CD4-positive, alpha-beta T cell (primary cell): ENCODE results near the gene TUB. TPM values are rescaled to one million over a fixed set of nuclear protein-coding genes. Genes with fewer than 3 reads are reported as not detected.

Source experiments
- ATAC-seq: fragments of 200-7000 bp; cut with Tn5 transposase; one replicate; pipeline ENCODE4 v1.10.0; 2022; ENCODE audit warnings: mild to moderate bottlenecking; ENCODE audit not compliant: poor library complexity
- CTCF ChIA-PET: fragments of 350-600 bp; sonication (Branson Sonifier 250); formaldehyde crosslinking; loops from one replicate; lab custom pipeline; 2021; ENCODE audit warnings: antibody characterized with exemption, inconsistent platforms; lab: Charles Lee
- POLR2A ChIA-PET: fragments of 350-600 bp; sonication (Branson Sonifier 250); formaldehyde crosslinking; loops from one replicate; lab custom pipeline; 2021; ENCODE audit warnings: antibody characterized with exemption, inconsistent platforms; lab: Charles Lee
- DNase-seq, 14 experiments: peaks; one replicate each; pipeline ENCODE4 v3.0.0-alpha.2; 2013 to 2020; ENCODE audit warnings: mixed read lengths in 2 of 14
- H3K27ac ChIP-seq, 2 donors: one replicate each; pipeline versions ENCODE4 v1.5.1 to v1.7.0; 2013; ENCODE audit warnings: low read length in 2 of 2, low read depth in 1 of 2, mild to moderate bottlenecking in 1 of 2
- H3K27me3 ChIP-seq, 2 experiments: 1 replicate in 1 of 2; 2 replicates in 1 of 2; pipeline versions ENCODE4 v1.6.1 to v1.7.0; 2013; ENCODE audit warnings: low read length in 2 of 2, control low read depth in 1 of 2, mild to moderate bottlenecking in 1 of 2, moderate library complexity in 1 of 2; ENCODE audit not compliant: insufficient read depth in 2 of 2, control insufficient read depth in 1 of 2
- H3K36me3 ChIP-seq: one replicate; pipeline ENCODE4 v1.6.1; 2013; ENCODE audit warnings: low read length, control low read depth; ENCODE audit not compliant: insufficient read depth
- H3K4me1 ChIP-seq: one replicate; pipeline ENCODE4 v1.6.1; 2013; ENCODE audit warnings: low read length, control low read depth; ENCODE audit not compliant: insufficient read depth
- H3K4me3 ChIP-seq: one replicate; pipeline ENCODE4 v1.5.1; 2013; ENCODE audit warnings: mild to moderate bottlenecking, low read length, moderate library complexity
- H3K9me3 ChIP-seq, 2 experiments: 1 replicate in 1 of 2; 2 replicates in 1 of 2; pipeline versions ENCODE4 v1.6.1 to v1.7.0; 2013; ENCODE audit warnings: low read length in 2 of 2, mild to moderate bottlenecking in 2 of 2, control low read depth in 1 of 2, moderate library complexity in 1 of 2; ENCODE audit not compliant: control insufficient read depth in 1 of 2, insufficient read depth in 1 of 2
- H3K27ac Mint-ChIP-seq: one replicate; pipeline ENCODE4 v1.8.0; 2020; ENCODE audit warnings: mixed read lengths
- H3K27me3 Mint-ChIP-seq: one replicate; pipeline ENCODE4 v1.8.0; 2021; ENCODE audit warnings: mixed read lengths
- H3K36me3 Mint-ChIP-seq: one replicate; pipeline ENCODE4 v1.8.0; 2021; ENCODE audit warnings: low read depth, mixed read lengths
- H3K4me1 Mint-ChIP-seq: one replicate; pipeline ENCODE4 v1.8.0; 2021; ENCODE audit warnings: low read depth, mixed read lengths
- H3K4me3 Mint-ChIP-seq: one replicate; pipeline ENCODE4 v1.8.0; 2020; ENCODE audit warnings: mild to moderate bottlenecking, mixed read lengths
- H3K9me3 Mint-ChIP-seq: one replicate; pipeline ENCODE4 v1.8.0; 2020; ENCODE audit warnings: mixed read lengths
- intact Hi-C, 2 experiments: fragments of 100-400 bp; cut with DNase I in 1 of 2; cut with micrococcal nuclease in 1 of 2; formaldehyde crosslinking; loops; one replicate each; pipeline versions ENCODE4 v1.15.1 to v1.9.0; 2023 to 2025; cut with DNase I, micrococcal nuclease
- total RNA-seq, 174 experiments: library from RNA in 2 of 174; stranded (reverse) in 2 of 174; gene quantifications; one replicate each; pipeline ENCODE4 v1.2.3 and lab custom pipeline; 2021 to 2026
- TF ChIP-seq, protein P1 (sequence below): fragments of 200-600 bp; IDR thresholded peaks from one replicate; pipeline ENCODE4 v1.8.0; 2022; ENCODE audit warnings: antibody characterized with exemption, mild to moderate bottlenecking

Gene TUB
- total RNA-seq, 2 experiments from 2014 or later, result 0.08 TPM; not detected in 1

DNA sequence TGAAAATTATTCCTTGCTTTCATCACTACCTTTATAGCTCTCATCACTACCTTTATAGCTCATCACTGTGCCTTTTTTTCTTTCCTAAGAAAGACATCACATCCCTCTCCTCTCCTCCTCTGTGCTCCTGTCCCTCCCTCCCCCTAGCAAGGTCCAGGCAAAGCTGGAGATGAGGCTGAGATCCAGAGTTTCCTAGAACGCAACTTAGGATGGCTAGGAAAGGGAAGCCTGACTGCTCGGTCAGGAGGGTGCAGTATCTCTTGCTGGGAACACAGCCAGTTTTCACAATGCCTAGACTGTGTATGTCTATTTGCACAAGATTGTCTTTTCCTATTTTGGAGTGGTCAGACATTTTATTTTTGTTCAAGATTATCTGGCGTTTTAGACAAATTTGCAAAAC, 24.7 kb downstream of the TUB start:
- ChIA-PET CTCF (no interaction called here), POLR2A (no interaction called here)
- DNase-seq, result no peak
- intact Hi-C loops, result no loop called here
- Histone ChIP-seq H3K9me3 (no peaks in the 10 kb centered on the region), H3K27ac (no peak overlapping the region), H3K36me3 (peaks cover 21% of the 10 kb centered on the region), H3K27me3 (no peaks in the 10 kb centered on the region), H3K4me1 (no peaks in the 10 kb centered on the region), H3K4me3 (no peak overlapping the region)
- no peak overlapping the region for H3K27ac Mint-ChIP-seq
- no peaks in the 10 kb centered on the region for H3K4me1 Mint-ChIP-seq
- no peaks in the 10 kb centered on the region for H3K27me3 Mint-ChIP-seq
- H3K9me3 Mint-ChIP-seq, result no peaks in the 10 kb centered on the region
- TF ChIP-seq, protein P1, sequence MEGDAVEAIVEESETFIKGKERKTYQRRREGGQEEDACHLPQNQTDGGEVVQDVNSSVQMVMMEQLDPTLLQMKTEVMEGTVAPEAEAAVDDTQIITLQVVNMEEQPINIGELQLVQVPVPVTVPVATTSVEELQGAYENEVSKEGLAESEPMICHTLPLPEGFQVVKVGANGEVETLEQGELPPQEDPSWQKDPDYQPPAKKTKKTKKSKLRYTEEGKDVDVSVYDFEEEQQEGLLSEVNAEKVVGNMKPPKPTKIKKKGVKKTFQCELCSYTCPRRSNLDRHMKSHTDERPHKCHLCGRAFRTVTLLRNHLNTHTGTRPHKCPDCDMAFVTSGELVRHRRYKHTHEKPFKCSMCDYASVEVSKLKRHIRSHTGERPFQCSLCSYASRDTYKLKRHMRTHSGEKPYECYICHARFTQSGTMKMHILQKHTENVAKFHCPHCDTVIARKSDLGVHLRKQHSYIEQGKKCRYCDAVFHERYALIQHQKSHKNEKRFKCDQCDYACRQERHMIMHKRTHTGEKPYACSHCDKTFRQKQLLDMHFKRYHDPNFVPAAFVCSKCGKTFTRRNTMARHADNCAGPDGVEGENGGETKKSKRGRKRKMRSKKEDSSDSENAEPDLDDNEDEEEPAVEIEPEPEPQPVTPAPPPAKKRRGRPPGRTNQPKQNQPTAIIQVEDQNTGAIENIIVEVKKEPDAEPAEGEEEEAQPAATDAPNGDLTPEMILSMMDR, result no peak
- no peak for ATAC-seq
- H3K4me3 Mint-ChIP-seq, result no peak overlapping the region
- peaks cover 48% of the 10 kb centered on the region for H3K36me3 Mint-ChIP-seq

- no peak overlapping the region for H3K27ac Mint-ChIP-seq
- ATAC-seq (no peak), DNase-seq (no peak)
- H3K4me3 ChIP-seq, result no peak overlapping the region
- peaks cover 21% of the 10 kb centered on the region for H3K36me3 ChIP-seq
- H3K27me3 ChIP-seq, result no peaks in the 10 kb centered on the region
- no peaks in the 10 kb centered on the region for H3K4me1 Mint-ChIP-seq
- H3K4me1 ChIP-seq, result no peaks in the 10 kb centered on the region
- H3K9me3 ChIP-seq, result no peaks in the 10 kb centered on the region
- H3K9me3 Mint-ChIP-seq, result no peaks in the 10 kb centered on the region
- TF ChIP-seq, protein P1, result no peak
- ChIA-PET POLR2A (no interaction called here), CTCF (no interaction called here)
- intact Hi-C loops, result no loop called here
- no peak overlapping the region for H3K4me3 Mint-ChIP-seq
- H3K27me3 Mint-ChIP-seq, result no peaks in the 10 kb centered on the region
- peaks cover 58% of the 10 kb centered on the region for H3K36me3 Mint-ChIP-seq
- no peak overlapping the region for H3K27ac ChIP-seq
Measured at GRCh38 chr11:8106679-8107078, 25.7 kb downstream of the TUB start.

DNA sequence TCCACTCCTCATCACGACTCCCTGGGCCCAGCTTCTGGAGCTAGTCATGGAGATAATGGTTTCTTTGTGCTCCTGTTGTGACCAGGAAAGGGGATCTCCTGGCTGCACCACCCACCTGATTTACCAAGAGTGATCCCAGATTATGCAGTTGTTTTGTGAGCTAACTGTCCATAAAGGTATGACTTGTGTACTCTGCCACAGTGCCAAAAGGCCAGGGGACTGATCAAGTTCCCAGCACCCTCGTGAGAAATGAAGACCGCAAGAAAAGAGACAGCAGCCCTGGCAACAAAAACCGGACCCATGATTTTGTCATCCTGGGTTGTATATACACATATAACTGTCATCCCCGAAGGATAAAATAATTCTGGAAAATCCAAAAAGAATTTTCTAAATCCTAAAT, 26.6 kb downstream of the TUB start:
- peaks cover 59% of the 10 kb centered on the region for H3K36me3 Mint-ChIP-seq
- ChIA-PET CTCF (no interaction called here), POLR2A (no interaction called here)
- H3K27ac Mint-ChIP-seq, result no peak overlapping the region
- Histone ChIP-seq H3K4me3 (no peak overlapping the region), H3K9me3 (no peaks in the 10 kb centered on the region), H3K27ac (no peak overlapping the region), H3K4me1 (no peaks in the 10 kb centered on the region), H3K27me3 (no peaks in the 10 kb centered on the region), H3K36me3 (peaks cover 21% of the 10 kb centered on the region)
- TF ChIP-seq, protein P1, result no peak
- H3K4me3 Mint-ChIP-seq, result no peak overlapping the region
- H3K4me1 Mint-ChIP-seq, result no peaks in the 10 kb centered on the region
- H3K27me3 Mint-ChIP-seq, result no peaks in the 10 kb centered on the region
- H3K9me3 Mint-ChIP-seq, result no peaks in the 10 kb centered on the region
- ATAC-seq, result no peak
- intact Hi-C loops, result no loop called here
- DNase-seq, result no peak
